ENCODE results near the gene NR2E3. TPM values are rescaled to one million over a fixed set of nuclear protein-coding genes. Genes with fewer than 3 reads are reported as not detected.
"Not testable (repeated sequence)": the region's sequence is repeated elsewhere in the genome, so short reads cannot be mapped to it uniquely, and the experiment has no call there.

NR2E3 gene
- total RNA-seq, 4 donors from 2014 or later = 0.13 to 0.38 (median 0.27) TPM

DNA sequence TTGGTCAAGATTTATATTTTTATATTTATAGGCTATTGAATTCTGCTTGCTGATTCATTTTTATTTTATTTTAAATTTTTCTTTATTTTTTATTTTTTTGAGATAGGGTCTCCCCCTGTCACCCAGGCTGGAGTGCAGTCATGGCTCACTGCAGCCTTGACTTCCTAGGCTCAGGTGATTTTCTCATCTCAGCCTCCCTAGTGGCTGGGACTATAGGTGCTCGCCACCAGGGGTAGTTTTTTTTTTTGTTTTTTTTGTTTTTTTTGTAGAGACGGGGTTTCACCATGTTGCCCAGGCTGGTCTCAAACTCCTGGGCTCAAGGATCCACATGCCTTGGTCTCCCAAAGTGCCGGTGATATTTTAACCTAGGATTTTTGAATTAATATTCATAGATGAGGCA, 31.2 kb downstream of the NR2E3 start:
- no peaks in the 10 kb centered on the region for H3K4me1 ChIP-seq
- TF ChIP-seq, protein P1, sequence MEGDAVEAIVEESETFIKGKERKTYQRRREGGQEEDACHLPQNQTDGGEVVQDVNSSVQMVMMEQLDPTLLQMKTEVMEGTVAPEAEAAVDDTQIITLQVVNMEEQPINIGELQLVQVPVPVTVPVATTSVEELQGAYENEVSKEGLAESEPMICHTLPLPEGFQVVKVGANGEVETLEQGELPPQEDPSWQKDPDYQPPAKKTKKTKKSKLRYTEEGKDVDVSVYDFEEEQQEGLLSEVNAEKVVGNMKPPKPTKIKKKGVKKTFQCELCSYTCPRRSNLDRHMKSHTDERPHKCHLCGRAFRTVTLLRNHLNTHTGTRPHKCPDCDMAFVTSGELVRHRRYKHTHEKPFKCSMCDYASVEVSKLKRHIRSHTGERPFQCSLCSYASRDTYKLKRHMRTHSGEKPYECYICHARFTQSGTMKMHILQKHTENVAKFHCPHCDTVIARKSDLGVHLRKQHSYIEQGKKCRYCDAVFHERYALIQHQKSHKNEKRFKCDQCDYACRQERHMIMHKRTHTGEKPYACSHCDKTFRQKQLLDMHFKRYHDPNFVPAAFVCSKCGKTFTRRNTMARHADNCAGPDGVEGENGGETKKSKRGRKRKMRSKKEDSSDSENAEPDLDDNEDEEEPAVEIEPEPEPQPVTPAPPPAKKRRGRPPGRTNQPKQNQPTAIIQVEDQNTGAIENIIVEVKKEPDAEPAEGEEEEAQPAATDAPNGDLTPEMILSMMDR (IDR thresholded peaks at IDR 0.05) = no peak
- TF ChIP-seq POLR2A (IDR thresholded peaks at IDR 0.05) = no peak
- 84 to 94% methylated on average over 3 of the region's 3 CpGs for WGBS, 2 donors
- peaks cover 0 to 68% (median 0%) of the 10 kb centered on the region in 3 donors for H3K36me3 ChIP-seq
- intact Hi-C loops (cut with DNase I) = no loop called here
- H3K27me3 ChIP-seq = no peaks in the 10 kb centered on the region
- no peaks in the 10 kb centered on the region for H3K9me3 ChIP-seq
- no peak overlapping the region for H3K27ac ChIP-seq
- DNase-seq = no peak
- H3K4me3 ChIP-seq = no peak overlapping the region

DNA sequence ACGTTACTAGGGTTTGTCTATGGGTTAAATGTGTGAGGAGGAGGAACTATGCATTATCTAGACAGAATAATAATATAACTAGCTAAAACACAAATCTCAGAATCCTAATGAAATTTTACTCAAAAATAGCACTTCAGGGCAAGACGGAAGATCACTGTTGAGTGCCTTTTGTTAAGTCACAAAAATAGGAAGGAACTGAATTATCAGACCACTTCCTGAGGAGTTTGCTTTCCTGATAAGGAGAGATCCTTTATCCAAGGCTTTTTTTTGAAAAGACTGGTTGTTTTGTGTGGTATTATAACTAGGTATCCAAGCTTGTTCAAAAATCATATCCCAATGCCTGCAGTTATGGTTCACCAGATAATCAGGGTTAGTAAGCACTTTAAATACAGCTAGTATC, 34.6 kb downstream of the NR2E3 start:
- 81 to 90% methylated on average over 2 of the region's 2 CpGs for WGBS, 2 donors
- no peak for TF ChIP-seq POLR2A (IDR thresholded peaks at IDR 0.05)
- TF ChIP-seq, protein P1 (IDR thresholded peaks at IDR 0.05) = no peak
- Histone ChIP-seq H3K27ac (no peak overlapping the region), H3K27me3 (no peaks in the 10 kb centered on the region), H3K4me1 (no peaks in the 10 kb centered on the region), H3K9me3 (no peaks in the 10 kb centered on the region), H3K36me3 (peaks cover 0 to 98% (median 5%) of the 10 kb centered on the region in 3 donors), H3K4me3 (no peak overlapping the region)
- no peak for DNase-seq
- intact Hi-C loops (cut with DNase I) = no loop called here

DNA sequence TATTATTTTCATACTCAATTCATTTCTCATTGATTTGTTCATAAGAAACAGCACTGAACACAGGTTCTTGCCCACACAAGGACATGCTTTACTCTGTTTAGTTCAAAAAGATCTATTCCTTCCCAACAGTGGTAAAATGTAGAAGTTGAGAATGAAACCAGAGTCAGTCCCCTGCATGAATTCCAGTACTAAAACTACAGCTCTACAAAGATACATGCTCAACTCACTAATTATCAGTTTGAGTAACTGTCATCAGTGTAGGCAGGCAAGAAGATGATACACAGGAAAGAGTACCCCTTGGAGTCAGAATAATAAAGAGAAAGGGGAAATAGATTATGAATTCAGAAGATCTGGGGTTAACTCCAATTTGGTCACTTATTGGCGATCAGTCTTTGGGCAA, 43.2 kb downstream of the NR2E3 start:
- peaks cover 0 to 76% (median 10%) of the 10 kb centered on the region in 3 donors for H3K36me3 ChIP-seq
- no peak for DNase-seq
- TF ChIP-seq, protein P1 (IDR thresholded peaks at IDR 0.05) = no peak
- no peak for TF ChIP-seq POLR2A (IDR thresholded peaks at IDR 0.05)
- H3K27ac ChIP-seq = no peak overlapping the region
- WGBS, 2 donors = 85 to 90% methylated on average over 1 of the region's 1 CpG
- peaks cover 0 to 5% (median 0%) of the 10 kb centered on the region in 3 donors for H3K4me1 ChIP-seq
- H3K9me3 ChIP-seq = no peaks in the 10 kb centered on the region
- H3K27me3 ChIP-seq = no peaks in the 10 kb centered on the region
- no peak overlapping the region for H3K4me3 ChIP-seq
- intact Hi-C loops (cut with DNase I) = no loop called here

DNA sequence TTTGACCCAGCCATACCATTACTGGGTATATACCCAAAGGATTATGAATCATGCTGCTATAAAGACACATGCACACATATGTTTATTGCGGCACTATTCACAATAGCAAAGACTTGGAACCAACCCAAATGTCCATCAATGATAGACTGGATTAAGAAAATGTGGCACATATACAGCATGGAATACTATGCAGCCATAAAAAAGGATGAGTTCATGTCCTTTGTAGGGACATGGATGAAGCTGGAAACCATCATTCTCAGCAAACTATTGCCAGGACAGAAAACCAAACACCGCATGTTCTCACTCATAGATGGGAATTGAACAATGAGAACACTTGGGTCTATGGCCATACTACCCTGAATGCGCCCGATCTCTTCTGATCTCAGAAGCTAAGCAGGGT, 47.9 kb downstream of the NR2E3 start:
- H3K36me3 ChIP-seq = peaks cover 0 to 63% (median 5%) of the 10 kb centered on the region in 3 donors
- H3K9me3 ChIP-seq; H3K27me3 ChIP-seq; intact Hi-C loops (cut with DNase I); H3K27ac ChIP-seq; DNase-seq; H3K4me1 ChIP-seq; H3K4me3 ChIP-seq: not testable (repeated sequence)
- 92 to 96% methylated on average over 4 of the region's 4 CpGs for WGBS, 2 donors

Small RNA genes lying within 50 kb of the gene (small RNA-seq; reads per million reads assigned to genes)
- gene RNA5SP399 = 0 to 0.71 (median 0.29) reads per million in 4 donors

Measured in esophagus squamous epithelium (tissue), 5 donors.